Stomach (tissue), 9 donors: Measurements from ENCODE around the gene AKAP7. TPM values are rescaled to one million over a fixed set of nuclear protein-coding genes. Genes with fewer than 3 reads are reported as not detected.

ENCODE experiments used
- DNase-seq, 2 donors: peaks; one replicate each; pipeline versions ENCODE4 v3.0.0 to v3.0.0-alpha.2; 2013 to 2019
- H3K27ac ChIP-seq, 5 donors: fragments of 200-600 bp in 4 of 5; sonication (generic) in 4 of 5; one replicate each; pipeline ENCODE4 v1.5.1; 2013 to 2019; ENCODE audit warnings: mild to moderate bottlenecking in 1 of 5, moderate library complexity in 1 of 5
- H3K27me3 ChIP-seq, 3 donors: fragments of 200-600 bp; sonication (generic); one replicate each; pipeline ENCODE4 v1.5.1; 2017 to 2019; ENCODE audit warnings: mixed run types in 1 of 3
- H3K36me3 ChIP-seq, 4 donors: fragments of 200-600 bp; sonication (generic); 1 replicate in 3 of 4; 2 replicates in 1 of 4; pipeline ENCODE4 v1.5.1; 2016 to 2019
- H3K4me1 ChIP-seq, 4 donors: fragments of 200-600 bp; sonication (generic); one replicate each; pipeline ENCODE4 v1.5.1; 2016 to 2019
- H3K4me3 ChIP-seq, 4 donors: fragments of 200-600 bp; sonication (generic) in 3 of 4; one replicate each; pipeline ENCODE4 v1.5.1; 2016 to 2019; ENCODE audit warnings: mild to moderate bottlenecking in 1 of 4
- H3K9me3 ChIP-seq, 4 donors: fragments of 200-600 bp; sonication (generic); one replicate each; pipeline ENCODE4 v1.5.1; 2016 to 2019
- EP300 ChIP-seq: sonication (generic); formaldehyde crosslinking; IDR thresholded peaks from one replicate; pipeline ENCODE4 v1.6.1; 2017; ENCODE audit warnings: antibody characterized with exemption
- POLR2A ChIP-seq, 4 donors: fragments of 450-650 bp; IDR thresholded peaks; one replicate each; pipeline ENCODE4 v1.6.1; 2016; ENCODE audit warnings: antibody characterized with exemption in 4 of 4, control low read depth in 2 of 4, mild to moderate bottlenecking in 1 of 4, moderate library complexity in 1 of 4
- POLR2AphosphoS5 ChIP-seq, 3 donors: sonication (generic); formaldehyde crosslinking; IDR thresholded peaks; one replicate each; pipeline ENCODE4 v1.6.1; 2016; ENCODE audit warnings: antibody characterized with exemption in 3 of 3
- WGBS, 5 donors: extraction: QIAGEN DNeasy Blood & Tissue Kit in 3 of 5; methylation state at CpG; one replicate each; pipeline versions ENCODE4 v1.1.5 to v1.1.7; 2013 to 2018; 5-methylcytosine and 5-hydroxymethylcytosine counted together
- intact Hi-C: fragments of 100-400 bp; cut with DNase I; formaldehyde crosslinking; loops from one replicate; pipeline ENCODE4 v1.15.1; 2023; ENCODE audit warnings: low total_unique reads
- polyA plus RNA-seq, 3 donors: library from polyadenylated mRNA; stranded (reverse); fragments of 200-250 nt; gene quantifications; one replicate each; pipeline ENCODE4 v1.2.3, GENCODE V29; 2013
- total RNA-seq, 5 donors: library from RNA; depleted of rRNA; stranded (reverse); fragments of >200 nt; gene quantifications; one replicate each; pipeline versions ENCODE4 v1.1.0 to v1.2.3, GENCODE V29; 2014 to 2016
- TF ChIP-seq, protein P1 (sequence below), 7 experiments: fragments of 450-650 bp in 4 of 7; fragments of 200-600 bp in 3 of 7; sonication (generic) in 3 of 7; IDR thresholded peaks; one replicate each; pipeline ENCODE4 v1.5.1; 2016 to 2019; ENCODE audit warnings: antibody characterized with exemption in 7 of 7, control low read depth in 2 of 7, mild to moderate bottlenecking in 1 of 7
- donor health status: healthy with polysubstance abuse.
- donor health status: Bipolar disorder and iron deficiency.
- donor health status: healthy.

AKAP7 gene
- total and polyA plus RNA-seq, 8 donors = 1.3 to 59.5 (median 4.6) TPM

DNA sequence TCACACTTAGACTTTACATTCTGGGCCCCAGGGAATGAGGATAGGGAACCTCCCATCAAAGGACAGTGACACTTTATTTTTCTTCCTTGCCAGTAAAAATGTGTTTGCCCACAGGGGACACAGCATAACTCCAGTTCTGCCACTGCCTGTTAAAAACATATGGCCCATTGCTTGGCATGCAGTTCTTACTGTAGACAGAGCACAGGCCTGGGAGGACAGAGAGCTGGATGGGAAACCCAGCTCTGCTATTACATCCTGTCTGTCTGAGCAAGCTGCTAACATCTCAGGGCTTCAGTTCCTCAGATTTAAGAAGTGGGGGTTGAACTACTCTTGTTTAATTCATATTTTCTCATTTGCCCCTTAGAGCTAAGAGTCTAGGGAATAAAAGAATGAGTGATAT is 120.2 kb downstream of the AKAP7 start:
- intact Hi-C loops = no loop called here
- H3K4me1 ChIP-seq = peaks cover 0 to 42% (median 21%) of the 10 kb centered on the region in 4 donors

DNA sequence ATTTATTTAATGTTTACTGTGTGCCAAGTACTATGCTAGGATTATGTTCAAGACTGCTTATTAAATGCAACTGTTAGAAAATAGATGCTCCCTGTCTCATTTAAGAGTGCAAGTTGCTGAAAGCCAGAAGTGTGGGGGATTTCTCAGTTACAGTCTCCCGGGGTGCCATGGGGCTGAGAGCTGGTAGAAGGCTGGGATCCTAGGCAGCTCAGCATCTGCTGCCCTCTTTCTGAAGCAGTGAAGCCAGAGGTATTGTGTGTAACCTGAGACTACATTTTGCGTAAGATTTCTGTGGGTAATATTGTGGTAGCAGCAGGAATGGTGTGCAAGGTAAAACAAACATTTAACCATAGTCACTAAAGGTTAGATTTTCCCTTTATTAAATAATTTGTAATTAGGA is 120.6 kb downstream of the AKAP7 start:
- DNase-seq = peak in 1 of 2 donors; percentile 14
- intact Hi-C loops = no loop called here
- no peaks in the 10 kb centered on the region for H3K36me3 ChIP-seq
- H3K9me3 ChIP-seq = no peaks in the 10 kb centered on the region
- TF ChIP-seq POLR2AphosphoS5 (IDR thresholded peaks at IDR 0.05) = no peak
- TF ChIP-seq POLR2A (IDR thresholded peaks at IDR 0.05) = no peak
- TF ChIP-seq, protein P1, sequence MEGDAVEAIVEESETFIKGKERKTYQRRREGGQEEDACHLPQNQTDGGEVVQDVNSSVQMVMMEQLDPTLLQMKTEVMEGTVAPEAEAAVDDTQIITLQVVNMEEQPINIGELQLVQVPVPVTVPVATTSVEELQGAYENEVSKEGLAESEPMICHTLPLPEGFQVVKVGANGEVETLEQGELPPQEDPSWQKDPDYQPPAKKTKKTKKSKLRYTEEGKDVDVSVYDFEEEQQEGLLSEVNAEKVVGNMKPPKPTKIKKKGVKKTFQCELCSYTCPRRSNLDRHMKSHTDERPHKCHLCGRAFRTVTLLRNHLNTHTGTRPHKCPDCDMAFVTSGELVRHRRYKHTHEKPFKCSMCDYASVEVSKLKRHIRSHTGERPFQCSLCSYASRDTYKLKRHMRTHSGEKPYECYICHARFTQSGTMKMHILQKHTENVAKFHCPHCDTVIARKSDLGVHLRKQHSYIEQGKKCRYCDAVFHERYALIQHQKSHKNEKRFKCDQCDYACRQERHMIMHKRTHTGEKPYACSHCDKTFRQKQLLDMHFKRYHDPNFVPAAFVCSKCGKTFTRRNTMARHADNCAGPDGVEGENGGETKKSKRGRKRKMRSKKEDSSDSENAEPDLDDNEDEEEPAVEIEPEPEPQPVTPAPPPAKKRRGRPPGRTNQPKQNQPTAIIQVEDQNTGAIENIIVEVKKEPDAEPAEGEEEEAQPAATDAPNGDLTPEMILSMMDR (IDR thresholded peaks at IDR 0.05) = no peak
- no peak for TF ChIP-seq EP300
- H3K27ac ChIP-seq = no peak overlapping the region
- H3K4me1 ChIP-seq = peaks cover 0 to 37% (median 18%) of the 10 kb centered on the region in 4 donors
- H3K27me3 ChIP-seq = no peaks in the 10 kb centered on the region
- 67 to 93% (median 75%) methylated on average over 2 of the region's 2 CpGs for WGBS, 5 donors
- H3K4me3 ChIP-seq = no peak overlapping the region

More for the DNA sequence above, 120.2 kb downstream of the AKAP7 start:
- no peak for TF ChIP-seq POLR2A (IDR thresholded peaks at IDR 0.05)
- TF ChIP-seq, protein P1 (IDR thresholded peaks at IDR 0.05) = no peak
- no peak for TF ChIP-seq POLR2AphosphoS5 (IDR thresholded peaks at IDR 0.05)
- TF ChIP-seq EP300 = no peak
- peak in 1 of 2 donors; percentile 44 for DNase-seq
- no peaks in the 10 kb centered on the region for H3K9me3 ChIP-seq
- H3K27me3 ChIP-seq = no peaks in the 10 kb centered on the region
- no peak overlapping the region for H3K4me3 ChIP-seq
- H3K27ac ChIP-seq = no peak overlapping the region
- H3K36me3 ChIP-seq = no peaks in the 10 kb centered on the region

DNA sequence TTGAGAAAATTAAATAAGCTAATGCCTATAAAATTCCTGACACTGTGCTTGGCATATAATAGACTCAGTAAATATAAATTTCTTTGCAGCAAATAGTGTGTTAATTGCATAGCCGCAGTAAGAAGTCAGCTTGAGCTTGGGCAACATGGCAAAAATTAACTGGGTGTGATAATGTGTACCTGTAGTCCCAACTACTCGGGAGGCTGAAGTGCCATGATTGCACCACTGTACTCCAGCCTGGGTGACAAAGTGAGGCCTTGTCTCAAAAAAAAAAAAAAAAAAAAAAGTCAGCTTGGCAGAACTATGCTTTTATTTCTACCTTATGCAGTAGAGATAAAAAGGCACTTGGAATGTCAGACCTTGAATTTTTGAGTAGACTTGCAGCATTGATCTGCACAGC is 121.8 kb downstream of the AKAP7 start:
- H3K27ac ChIP-seq = no peak overlapping the region
- H3K9me3 ChIP-seq = no peaks in the 10 kb centered on the region
- WGBS, 5 donors = 47 to 81% (median 50%) methylated on average over 2 of the region's 2 CpGs
- no peak for TF ChIP-seq EP300
- no peak for TF ChIP-seq POLR2AphosphoS5 (IDR thresholded peaks at IDR 0.05)
- TF ChIP-seq, protein P1 (IDR thresholded peaks at IDR 0.05) = no peak
- TF ChIP-seq POLR2A (IDR thresholded peaks at IDR 0.05) = no peak
- no peak overlapping the region for H3K4me3 ChIP-seq
- no peaks in the 10 kb centered on the region for H3K36me3 ChIP-seq
- peaks cover 0 to 25% (median 11%) of the 10 kb centered on the region in 4 donors for H3K4me1 ChIP-seq
- no peaks in the 10 kb centered on the region for H3K27me3 ChIP-seq
- DNase-seq = no peak
- intact Hi-C loops = no loop called here

DNA sequence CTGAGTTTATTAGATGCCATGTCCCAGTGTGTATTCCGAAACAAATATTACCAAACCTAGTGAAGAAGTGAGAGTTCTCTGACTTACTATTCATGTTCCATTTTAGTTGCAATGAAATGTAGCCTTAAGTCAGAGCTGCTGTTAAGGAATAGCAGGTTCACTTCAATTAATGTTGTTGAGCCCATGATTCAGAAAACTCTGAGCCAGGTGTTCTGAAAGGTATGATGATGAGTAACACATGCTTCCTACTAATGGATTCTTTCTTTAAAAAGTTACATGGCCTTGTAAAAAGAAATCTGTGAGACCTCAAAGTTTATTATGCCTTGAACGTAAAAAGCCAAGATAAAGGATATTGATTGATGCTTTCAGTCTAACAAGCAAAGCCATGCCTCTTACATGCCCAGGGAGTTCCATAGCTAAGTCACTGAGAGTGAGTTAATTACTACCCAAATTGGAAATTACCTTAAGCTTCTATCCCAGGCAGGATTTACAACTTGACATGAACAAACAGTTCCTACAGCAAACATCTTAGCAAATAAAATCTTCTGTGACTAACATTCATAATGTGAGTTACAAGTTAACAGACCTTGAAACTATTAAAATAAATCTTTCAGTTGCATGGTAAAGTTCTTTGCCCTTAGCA is 122.9 kb downstream of the AKAP7 start:
- H3K27ac ChIP-seq = no peak overlapping the region
- no peaks in the 10 kb centered on the region for H3K9me3 ChIP-seq
- peak in 1 of 2 donors; percentile 27 for DNase-seq
- intact Hi-C loops = no loop called here
- H3K4me3 ChIP-seq = no peak overlapping the region
- peaks cover 0 to 18% (median 9%) of the 10 kb centered on the region in 4 donors for H3K4me1 ChIP-seq
- 69 to 82% (median 71%) methylated on average over 2 of the region's 2 CpGs for WGBS, 5 donors
- no peaks in the 10 kb centered on the region for H3K36me3 ChIP-seq
- no peaks in the 10 kb centered on the region for H3K27me3 ChIP-seq
- no peak for TF ChIP-seq POLR2A (IDR thresholded peaks at IDR 0.05)
- no peak for TF ChIP-seq POLR2AphosphoS5 (IDR thresholded peaks at IDR 0.05)
- TF ChIP-seq EP300 = no peak
- TF ChIP-seq, protein P1 (IDR thresholded peaks at IDR 0.05) = no peak
